HG03442 (cell line): Measurements from ENCODE around the gene TENT4B.

Source experiments
- ATAC-seq: cut with Tn5 transposase; IDR thresholded peaks from one replicate; pipeline ENCODE4 v1.9.1; 2021; ENCODE audit warnings: mild to moderate bottlenecking, moderate library complexity; ENCODE audit not compliant: unreplicated experiment

Gene TENT4B

GRCh38 chr16:50192386-50193050, 39.4 kb downstream of the TENT4B start:
- ATAC-seq: no peak

GRCh38 chr16:50193594-50193993, 40.5 kb downstream of the TENT4B start:
- ATAC-seq: no peak

GRCh38 chr16:50195276-50195675, 42.2 kb downstream of the TENT4B start:
- no peak for ATAC-seq

- ATAC-seq: no peak
Measured at GRCh38 chr16:50195756-50196155, 42.6 kb downstream of the TENT4B start.

GRCh38 chr16:50197582-50197981, 44.5 kb downstream of the TENT4B start:
- ATAC-seq: no peak

GRCh38 chr16:50198802-50199403, 45.8 kb downstream of the TENT4B start:
- ATAC-seq: no peak

- ATAC-seq: no peak
Measured at GRCh38 chr16:50201787-50202186, 48.7 kb downstream of the TENT4B start.

GRCh38 chr16:50202926-50203624, 50.0 kb downstream of the TENT4B start:
- ATAC-seq: no peak

GRCh38 chr16:50203681-50204080, 50.6 kb downstream of the TENT4B start:
- ATAC-seq: no peak

GRCh38 chr16:50204453-50205108, 51.5 kb downstream of the TENT4B start:
- no peak for ATAC-seq

- ATAC-seq: no peak
Measured at GRCh38 chr16:50207652-50208051, 54.5 kb downstream of the TENT4B start.

- no peak for ATAC-seq
Measured at GRCh38 chr16:50208460-50208931, 55.4 kb downstream of the TENT4B start.

GRCh38 chr16:50209546-50210265, 56.6 kb downstream of the TENT4B start:
- ATAC-seq: peak; percentile 32

- ATAC-seq: peak; percentile 88
Measured at GRCh38 chr16:50210266-50211038, 57.3 kb downstream of the TENT4B start.

GRCh38 chr16:50213939-50214519, 60.9 kb downstream of the TENT4B start:
- no peak for ATAC-seq

GRCh38 chr16:50215680-50216079, 62.6 kb downstream of the TENT4B start:
- ATAC-seq: no peak

GRCh38 chr16:50216231-50216630, 63.1 kb downstream of the TENT4B start:
- no peak for ATAC-seq

GRCh38 chr16:50219402-50219975, 66.4 kb downstream of the TENT4B start:
- ATAC-seq: no peak

- no peak for ATAC-seq
Measured at GRCh38 chr16:50224286-50224685, 71.2 kb downstream of the TENT4B start.
